ENCODE data around the gene EEF1AKMT2.

The EEF1AKMT2 gene

DNA sequence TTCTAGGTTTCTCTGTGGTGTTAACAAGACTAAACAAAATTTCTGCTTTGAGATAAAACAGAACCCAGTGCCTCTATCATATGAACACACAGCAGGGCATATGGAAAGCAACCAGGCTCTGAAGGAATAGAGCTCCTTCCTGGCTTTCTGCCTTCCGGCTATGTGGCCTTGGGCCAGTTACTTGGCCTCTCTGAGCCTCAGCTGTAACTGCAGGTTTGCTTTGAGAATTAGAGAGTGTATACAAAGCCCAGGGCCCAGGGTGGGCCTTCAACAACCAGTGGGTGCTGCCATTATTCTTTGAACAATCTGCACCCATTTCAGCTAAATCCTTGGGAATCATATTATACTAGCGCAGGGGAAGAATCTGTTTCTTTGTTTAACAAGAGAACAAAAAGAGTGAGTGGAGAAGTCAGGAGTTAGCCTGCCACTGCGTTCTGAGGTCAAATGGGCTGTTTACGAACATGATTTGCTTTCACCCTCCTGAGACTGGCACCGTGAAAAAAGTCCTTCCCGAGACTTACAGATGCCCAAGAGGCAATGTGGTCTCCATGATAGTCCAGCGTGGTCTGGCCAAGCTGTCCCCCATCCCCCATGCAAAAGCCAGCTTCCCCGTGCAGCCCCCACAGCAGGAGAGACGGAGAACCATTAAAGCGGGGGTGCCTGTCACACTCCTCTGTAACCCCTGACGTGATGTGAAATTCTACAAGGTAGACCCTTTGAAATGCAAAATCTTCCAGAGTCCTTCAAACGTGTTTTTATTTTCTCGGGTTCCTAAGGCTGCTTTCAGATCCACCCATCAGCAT is 52.4 kb downstream of the EEF1AKMT2 start:
- FAIRE-seq, result no peak
- DNase-seq (ENCODE audit: low spot score), result no peak

DNA sequence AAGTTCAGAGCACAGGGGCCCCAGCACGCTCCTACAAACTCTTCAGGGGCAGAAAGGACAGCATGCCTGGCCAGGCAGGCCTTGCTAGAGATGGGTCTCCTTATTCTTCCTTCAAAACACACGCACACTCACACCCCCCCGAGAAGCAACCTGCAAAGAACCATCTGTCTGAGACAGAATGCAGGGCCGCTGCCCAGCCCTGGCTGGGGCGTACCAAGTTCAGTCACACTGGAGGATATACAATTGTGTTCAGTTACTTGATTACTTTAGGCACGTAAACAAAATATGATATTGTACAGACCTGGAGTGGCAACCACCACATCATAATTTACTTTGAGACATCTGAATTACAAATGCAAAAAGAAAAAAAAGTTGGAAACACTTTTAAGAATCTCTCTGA is 53.2 kb downstream of the EEF1AKMT2 start:
- FAIRE-seq, result no peak
- no peak for DNase-seq (ENCODE audit: low spot score)

DNA sequence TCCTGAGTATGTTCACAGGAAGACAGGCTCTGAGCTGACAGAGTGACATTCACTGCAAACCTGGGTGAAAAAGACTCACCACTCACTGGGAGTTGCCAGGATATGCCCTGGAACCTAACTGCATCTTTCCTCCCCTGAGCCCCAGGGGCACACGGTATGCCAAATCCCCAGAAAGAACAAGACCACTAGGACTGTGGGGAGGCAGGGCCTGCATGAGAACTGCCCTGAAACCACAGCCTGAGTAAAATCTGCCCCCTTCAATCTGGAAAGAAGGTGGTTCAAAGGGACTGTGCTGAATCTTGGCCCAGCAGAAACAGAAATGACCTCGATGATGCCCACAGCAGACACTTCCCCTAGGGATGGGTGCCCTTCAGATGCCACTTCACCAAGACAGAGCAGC is 54.0 kb downstream of the EEF1AKMT2 start:
- no peak for DNase-seq (ENCODE audit: low spot score)
- no peak for FAIRE-seq

- FAIRE-seq, result no peak
These were observed 54.5 kb downstream of the EEF1AKMT2 start for GRCh38 chr10:124737221-124737620.

GRCh38 chr10:124736491-124737136 is 55.1 kb downstream of the EEF1AKMT2 start:
- peak; percentile 39 for FAIRE-seq
- peak; percentile 59 for DNase-seq (ENCODE audit: low spot score)

More at GRCh38 chr10:124737221-124737620, 54.5 kb downstream of the EEF1AKMT2 start:
- DNase-seq (ENCODE audit: low spot score), result no peak

- no peak for DNase-seq (ENCODE audit: low spot score)
- FAIRE-seq, result no peak
These were observed 56.0 kb downstream of the EEF1AKMT2 start for GRCh38 chr10:124735491-124736286.

- FAIRE-seq (no peak), DNase-seq (ENCODE audit: low spot score) (no peak)
These were observed 57.1 kb downstream of the EEF1AKMT2 start for GRCh38 chr10:124734311-124735166.

GRCh38 chr10:124733571-124734245 is 58.0 kb downstream of the EEF1AKMT2 start:
- no peak for FAIRE-seq
- DNase-seq (ENCODE audit: low spot score), result no peak

GRCh38 chr10:124732931-124733570 is 58.6 kb downstream of the EEF1AKMT2 start:
- DNase-seq (ENCODE audit: low spot score) (no peak), FAIRE-seq (no peak)

GRCh38 chr10:124731551-124731950 is 60.1 kb downstream of the EEF1AKMT2 start:
- DNase-seq (ENCODE audit: low spot score), result no peak
- FAIRE-seq, result no peak

DNA sequence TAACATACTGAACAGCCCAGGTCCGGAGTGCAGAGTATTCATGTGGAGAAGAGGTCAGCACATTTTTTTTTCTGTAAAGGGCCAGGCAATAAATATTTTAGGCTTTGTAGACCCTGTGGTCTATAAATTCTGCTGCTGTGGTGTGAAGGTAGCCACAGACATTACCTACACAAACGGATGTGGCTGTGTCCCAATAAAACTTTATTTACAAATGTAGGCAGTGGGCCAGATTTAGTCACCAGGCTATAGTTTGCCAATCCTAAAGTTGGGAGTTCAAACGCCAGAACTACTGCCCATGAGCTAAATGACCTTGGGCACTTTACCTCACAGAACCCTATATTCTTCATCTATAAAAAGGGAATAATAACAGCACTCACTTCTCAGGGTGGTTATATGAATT is 60.9 kb downstream of the EEF1AKMT2 start:
- FAIRE-seq (no peak), DNase-seq (ENCODE audit: low spot score) (no peak)

DNA sequence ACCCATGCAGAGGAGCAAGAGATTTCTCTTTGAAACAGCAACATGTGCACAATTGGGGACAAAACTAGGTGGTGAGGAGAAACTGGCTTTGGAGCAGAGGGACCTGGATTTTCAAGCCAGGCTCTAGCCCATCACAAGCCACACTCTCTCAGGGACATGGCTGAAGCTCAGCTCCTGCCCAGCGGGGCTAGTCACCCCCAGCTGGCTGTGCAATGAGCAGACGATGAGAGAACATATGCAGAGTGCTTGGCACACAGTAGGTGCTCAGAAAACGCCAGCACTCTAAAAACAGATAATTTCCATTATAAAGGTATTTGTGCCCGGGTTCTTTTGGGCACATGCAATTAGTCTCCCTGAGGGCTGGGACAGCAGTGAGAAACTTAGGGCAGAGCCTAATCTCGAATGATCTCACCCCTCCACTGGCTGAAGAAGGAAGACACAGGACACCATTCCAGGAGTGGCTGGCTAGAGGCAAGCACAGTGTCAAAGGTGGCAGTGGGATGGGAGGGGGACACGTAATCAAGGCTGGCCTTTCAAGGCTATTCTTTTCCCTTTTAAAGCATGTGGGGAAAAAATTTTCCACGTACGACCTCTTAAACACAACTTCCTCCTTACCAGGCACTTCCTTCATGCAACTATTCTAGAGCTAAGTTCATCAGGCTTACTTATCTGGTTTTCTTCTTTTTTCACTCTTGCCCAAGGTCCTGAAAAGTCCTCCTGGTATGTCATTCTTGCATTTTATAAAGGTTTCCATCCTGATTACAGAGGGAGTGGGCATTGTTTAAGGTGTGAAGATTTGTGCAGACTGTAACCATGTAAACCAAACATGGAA is 62.6 kb downstream of the EEF1AKMT2 start:
- no peak for DNase-seq (ENCODE audit: low spot score)
- no peak for FAIRE-seq

DNA sequence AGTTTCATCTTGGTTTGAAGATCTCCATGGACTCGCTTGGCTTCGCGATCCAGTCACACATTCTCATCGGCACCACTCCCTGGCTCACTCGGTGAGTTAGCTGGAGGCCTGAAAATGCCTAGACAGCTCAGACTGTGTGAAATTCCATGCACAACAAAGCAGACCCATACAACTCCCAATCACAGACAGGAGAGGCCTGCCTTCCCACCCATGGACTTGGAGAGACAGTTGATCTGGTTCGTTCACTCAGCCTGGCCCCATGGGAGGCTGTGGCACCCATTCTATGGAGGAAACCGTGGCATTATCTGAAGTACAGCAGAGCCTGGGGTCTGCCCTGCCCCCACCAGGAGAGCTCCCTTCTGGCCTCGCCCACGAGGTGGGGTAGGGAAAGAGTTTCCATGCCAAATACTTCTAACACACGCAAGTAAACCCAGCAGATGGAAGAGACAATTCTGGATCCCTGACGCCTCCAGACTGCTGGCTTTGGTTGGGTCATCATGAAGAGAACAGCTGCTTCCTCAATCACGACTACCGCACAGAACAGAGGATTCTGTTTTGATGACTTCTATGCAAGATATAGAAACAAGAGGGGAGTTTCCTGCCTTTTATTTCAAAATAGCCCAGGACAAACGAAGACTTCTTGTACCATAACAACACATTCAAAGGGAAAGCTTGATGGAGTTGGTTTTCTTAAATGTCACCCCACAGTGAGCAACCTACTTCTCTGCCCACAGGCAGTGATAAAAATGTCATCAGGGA is 63.4 kb downstream of the EEF1AKMT2 start:
- FAIRE-seq (no peak), DNase-seq (ENCODE audit: low spot score) (no peak)

DNA sequence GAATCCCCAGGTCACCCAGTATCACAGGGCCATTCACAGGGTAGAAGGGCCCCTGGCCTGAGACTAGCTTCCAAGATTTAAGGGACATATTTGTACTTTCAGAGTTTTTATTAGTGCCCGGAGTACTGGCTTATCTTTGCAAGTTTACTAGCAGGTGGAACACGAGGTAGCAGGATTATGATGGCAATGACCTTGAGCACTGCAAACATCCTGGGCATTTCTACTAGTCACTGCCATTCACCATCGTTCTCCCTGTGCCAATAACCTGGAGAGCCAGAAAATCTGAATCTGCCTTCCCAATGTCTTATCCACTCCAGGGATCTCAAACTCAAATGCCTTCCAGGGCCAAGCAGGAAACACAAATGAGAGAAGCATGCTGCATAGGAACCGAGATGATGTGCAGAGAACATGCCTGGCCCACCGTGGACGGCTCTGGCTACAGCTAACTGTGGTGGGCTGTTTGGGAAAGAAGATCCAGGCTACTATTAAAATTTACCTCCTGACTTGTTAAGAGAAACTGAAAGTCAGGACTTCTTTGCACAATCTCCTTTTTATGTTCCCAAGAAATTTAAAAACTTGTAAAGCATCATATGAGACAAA is 64.2 kb downstream of the EEF1AKMT2 start:
- DNase-seq (ENCODE audit: low spot score), result no peak
- FAIRE-seq, result no peak

DNA sequence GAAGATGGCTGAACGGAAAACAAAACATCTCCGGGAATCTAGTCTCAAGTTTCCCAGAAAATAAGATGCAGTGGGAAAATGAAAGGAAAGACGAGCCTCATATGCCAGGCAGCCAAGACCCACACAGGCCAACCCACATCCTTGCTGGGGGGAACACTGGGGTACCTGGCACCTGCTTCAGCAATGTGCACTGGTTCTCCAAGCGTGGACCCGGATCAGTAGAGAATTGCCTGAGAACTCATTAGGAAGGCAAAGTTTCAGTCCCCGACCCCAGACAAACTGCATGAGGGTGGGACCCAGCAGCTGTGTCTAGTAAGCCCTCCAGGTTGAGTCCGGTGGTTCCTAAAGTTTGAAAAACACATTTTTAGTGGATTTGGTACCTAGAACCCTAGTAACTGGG is 65.9 kb downstream of the EEF1AKMT2 start:
- DNase-seq (ENCODE audit: low spot score), result no peak
- no peak for FAIRE-seq

- no peak for DNase-seq (ENCODE audit: low spot score)
- no peak for FAIRE-seq
These were observed 66.5 kb downstream of the EEF1AKMT2 start for GRCh38 chr10:124725171-124725631.

DNA sequence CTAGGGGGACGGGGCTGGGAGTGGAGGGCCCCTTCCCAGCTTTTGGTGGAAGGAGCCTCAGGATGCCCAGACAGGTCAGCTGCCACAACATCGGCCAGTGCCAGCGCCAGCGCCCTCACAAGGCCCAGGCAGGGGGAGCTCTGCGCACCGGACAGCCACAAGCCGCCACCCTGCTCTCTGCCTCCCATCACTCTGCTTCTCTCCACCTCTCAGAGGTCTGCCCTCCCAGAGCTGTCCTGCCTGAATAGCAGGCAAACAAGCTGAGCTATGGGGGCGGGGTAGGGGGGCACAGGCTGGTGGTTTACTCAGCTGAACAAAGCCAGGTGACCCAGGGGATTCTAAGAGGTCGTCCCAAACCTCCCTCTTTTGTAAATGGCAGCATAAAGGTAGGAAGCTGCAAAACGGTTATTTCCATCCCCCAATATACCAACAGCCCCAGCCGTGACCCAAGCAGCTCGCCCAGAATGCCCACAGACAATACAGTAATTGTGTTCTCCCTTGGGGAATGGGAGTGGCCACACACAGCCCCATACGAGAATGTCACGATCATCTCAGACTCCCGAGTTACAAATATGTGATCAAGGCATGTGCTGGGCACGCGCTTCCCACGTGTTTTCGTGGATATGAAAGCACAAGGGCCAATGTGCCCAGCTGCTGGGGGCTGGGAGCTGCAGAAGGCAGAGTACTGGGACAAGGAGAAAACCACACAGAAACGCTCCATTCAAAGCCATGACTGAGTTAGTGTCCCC is 67.2 kb downstream of the EEF1AKMT2 start:
- no peak for DNase-seq (ENCODE audit: low spot score)

More for the DNA sequence above, 67.2 kb downstream of the EEF1AKMT2 start:
- FAIRE-seq, result no peak
